Limb (tissue), 2 donors: ENCODE data around the gene INHBE.
"Not testable (repeated sequence)": the region's sequence is repeated elsewhere in the genome, so short reads cannot be mapped to it uniquely, and the experiment has no call there.

ENCODE experiments used
- DNase-seq, 2 donors: peaks; one replicate each; pipeline ENCODE4 v3.0.0-alpha.2; 2016; ENCODE audit errors: extremely low spot score in 2 of 2

Gene INHBE

GRCh38 chr12:57496822-57497221 is 41.7 kb downstream of the INHBE start:
- DNase-seq, result no peak

- no peak for DNase-seq
Observed at GRCh38 chr12:57497223-57498131, 42.4 kb downstream of the INHBE start.

GRCh38 chr12:57498132-57498502 is 43.0 kb downstream of the INHBE start:
- no peak for DNase-seq

- no peak for DNase-seq
Observed at GRCh38 chr12:57498571-57498970, 43.5 kb downstream of the INHBE start.

GRCh38 chr12:57500213-57500612 is 45.1 kb downstream of the INHBE start:
- DNase-seq, result no peak

- DNase-seq, result not testable (repeated sequence)
Observed at GRCh38 chr12:57502311-57502969, 47.3 kb downstream of the INHBE start.

GRCh38 chr12:57506541-57506940 is 51.4 kb downstream of the INHBE start:
- DNase-seq, result not testable (repeated sequence)
